DND-41 (cell line): ENCODE data around the gene CDH23.

Experiments
- CTCF ChIP-seq: IDR thresholded peaks from 2 replicates; pipeline ENCODE4 v1.5.1; 2012; ENCODE audit warnings: borderline replicate concordance, low read length, moderate library complexity, mild to moderate bottlenecking; ENCODE audit not compliant: poor library complexity, severe bottlenecking; ENCODE audit errors: extremely low read depth
- EZH2 ChIP-seq: IDR thresholded peaks from 3 replicates; pipeline ENCODE4 v1.6.1; 2012; ENCODE audit warnings: borderline replicate concordance, low read depth, mild to moderate bottlenecking, moderate library complexity, low read length, inconsistent platforms; ENCODE audit not compliant: severe bottlenecking

DNA sequence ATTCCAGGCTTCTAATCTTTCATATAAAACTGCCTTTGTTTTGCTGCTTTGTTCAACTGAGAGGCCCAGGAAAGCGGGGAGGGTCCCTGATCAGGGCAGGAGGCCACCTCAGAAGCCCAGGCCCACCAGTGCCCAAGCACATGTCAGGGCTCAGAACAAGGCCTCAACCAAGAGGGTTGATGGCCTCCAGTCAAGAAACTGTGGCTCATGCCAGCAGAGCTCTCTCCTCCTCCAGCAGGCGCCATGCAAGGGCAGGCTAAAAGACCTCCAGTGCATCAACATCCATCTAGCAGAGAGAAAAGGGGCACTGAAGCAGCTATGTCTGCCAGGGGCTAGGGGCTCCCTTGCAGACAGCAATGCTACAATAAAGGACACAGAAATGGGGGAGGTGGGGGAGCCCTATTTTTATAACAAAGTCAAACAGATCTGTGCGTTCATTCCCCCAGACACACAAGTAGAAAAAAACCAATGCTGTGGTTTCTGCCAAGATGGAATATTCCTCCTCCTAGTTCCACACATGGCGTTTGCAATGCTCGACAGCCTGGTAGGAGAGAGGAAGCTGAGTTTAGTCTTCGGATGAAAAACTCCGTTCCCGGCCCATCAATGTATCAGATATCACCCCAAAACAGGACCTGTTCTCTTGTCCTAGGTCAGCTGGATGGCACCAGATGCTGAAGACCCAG lies 420.4 kb downstream of the CDH23 start:
- TF ChIP-seq CTCF = no peak
- TF ChIP-seq EZH2 = no peak
